T47D (cell line): Measurements from ENCODE around the gene WDR26.

Experiments used
- DNase-seq, 2 experiments: peaks; one replicate each; pipeline versions ENCODE4 v3.0.0 to v3.0.0-alpha.2; 2011 to 2012; ENCODE audit warnings: low read depth in 1 of 2, low spot score in 1 of 2
- JUND ChIP-seq: IDR thresholded peaks from 2 replicates; pipeline ENCODE4 v1.6.1; 2012; ENCODE audit warnings: low read depth
- in situ Hi-C: cut with HindIII; loops from 2 replicates; pipeline ENCODE4 v1.10.0; 2016; ENCODE audit warnings: low sequenced_read_pairs, low pct_unique_long_range_greater_than_20kb

The WDR26 gene

GRCh38 chr1:224339442-224340033 is 95.1 kb downstream of the WDR26 start:
- no peak for TF ChIP-seq JUND
- no peak for DNase-seq
- in situ Hi-C loops: no loop called here

- TF ChIP-seq JUND: no peak
- in situ Hi-C loops: no loop called here
- peak in 1 of 2 experiments; percentile 66 for DNase-seq
Observed at GRCh38 chr1:224338150-224338838, 96.3 kb downstream of the WDR26 start.
